Measurements from ENCODE around the gene SMNDC1.
A peak's percentile ranks its signal among the peaks of the same experiment; 100 is the strongest.
"Not testable (repeated sequence)": the region's sequence is repeated elsewhere in the genome, so short reads cannot be mapped to it uniquely, and the experiment has no call there.

Gene SMNDC1

GRCh38 chr10:110337906-110338305, 33.2 kb upstream of the SMNDC1 start:
- no peak for TF ChIP-seq CTCF (IDR thresholded peaks at IDR 0.05; ENCODE audit: low read depth, low read length)
- DNase-seq (ENCODE audit: extremely low read depth, low read depth), result no peak

- TF ChIP-seq CTCF (IDR thresholded peaks at IDR 0.05; ENCODE audit: low read depth, low read length), result no peak
- DNase-seq (ENCODE audit: extremely low read depth, low read depth), result no peak
These were observed 32.7 kb upstream of the SMNDC1 start for GRCh38 chr10:110337401-110337800.

DNA sequence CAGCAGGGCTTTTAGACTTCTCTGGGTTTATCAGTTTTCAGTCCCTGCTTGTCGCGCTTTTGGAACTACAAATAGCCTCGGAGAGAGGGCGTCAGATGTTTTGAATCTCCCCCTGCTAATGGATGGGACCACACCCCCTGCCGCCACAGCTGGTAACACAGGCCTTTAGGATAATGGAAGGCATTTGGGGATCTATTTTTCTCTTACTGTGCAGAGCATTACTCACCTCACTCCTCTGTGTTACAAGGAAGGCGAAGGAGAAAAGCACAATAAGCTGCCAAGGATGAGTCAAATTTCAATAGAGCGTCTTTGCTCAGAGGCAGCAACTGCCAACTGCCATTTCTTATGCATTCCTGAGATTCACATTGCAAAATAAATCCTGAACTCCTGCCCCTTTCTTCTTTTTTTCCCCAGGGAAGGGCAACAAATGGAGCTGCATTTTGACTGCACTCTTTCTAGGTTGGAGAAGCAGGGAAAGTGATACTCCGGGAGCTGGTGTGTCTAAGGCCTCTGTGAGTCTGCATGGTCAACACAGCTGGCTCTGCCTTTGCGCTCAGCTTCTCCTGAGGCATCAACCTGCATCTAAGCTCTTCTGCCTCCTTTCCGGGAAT, 31.5 kb upstream of the SMNDC1 start:
- peak; percentile 88 for DNase-seq (ENCODE audit: extremely low read depth, low read depth)

DNA sequence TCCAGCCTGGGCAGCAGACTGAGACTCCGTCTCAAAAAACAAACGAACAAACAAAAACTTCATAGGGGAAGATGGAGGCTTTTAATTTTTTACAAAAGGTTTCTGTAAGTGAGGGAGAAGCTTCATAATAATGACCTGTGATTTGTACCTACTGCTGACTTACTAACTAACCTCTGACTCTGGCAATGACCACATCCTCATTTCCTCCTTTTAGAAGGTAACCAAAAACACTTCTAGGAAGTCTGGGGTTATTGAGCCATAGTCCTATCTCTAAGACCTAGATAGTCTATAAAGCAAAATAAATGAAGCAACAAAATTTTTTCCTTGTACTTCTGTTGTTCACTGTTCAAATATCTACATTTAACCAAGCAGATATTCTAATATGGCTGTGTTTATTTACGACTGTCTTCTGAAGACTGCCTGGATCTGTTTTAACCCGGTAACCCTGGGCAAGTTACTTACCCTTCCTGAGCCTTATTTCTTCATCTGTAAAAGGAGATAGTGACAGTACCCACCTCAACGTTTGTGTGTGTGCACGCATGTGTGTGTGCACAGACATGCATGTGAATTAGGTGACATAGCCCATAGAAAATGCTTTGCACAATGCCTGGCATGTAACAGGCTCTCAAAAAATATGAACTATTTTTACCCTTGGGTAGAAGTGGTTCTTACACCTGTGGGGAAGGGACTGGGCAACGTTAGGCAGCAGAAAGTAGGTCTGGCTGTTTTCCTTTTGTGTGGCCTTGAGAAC, 30.8 kb upstream of the SMNDC1 start:
- no peak for TF ChIP-seq CTCF (IDR thresholded peaks at IDR 0.05; ENCODE audit: low read depth, low read length)
- DNase-seq (ENCODE audit: extremely low read depth, low read depth), result no peak

More for the DNA sequence above, 31.5 kb upstream of the SMNDC1 start:
- peak; percentile 11 for TF ChIP-seq CTCF (IDR thresholded peaks at IDR 0.05; ENCODE audit: low read depth, low read length)

DNA sequence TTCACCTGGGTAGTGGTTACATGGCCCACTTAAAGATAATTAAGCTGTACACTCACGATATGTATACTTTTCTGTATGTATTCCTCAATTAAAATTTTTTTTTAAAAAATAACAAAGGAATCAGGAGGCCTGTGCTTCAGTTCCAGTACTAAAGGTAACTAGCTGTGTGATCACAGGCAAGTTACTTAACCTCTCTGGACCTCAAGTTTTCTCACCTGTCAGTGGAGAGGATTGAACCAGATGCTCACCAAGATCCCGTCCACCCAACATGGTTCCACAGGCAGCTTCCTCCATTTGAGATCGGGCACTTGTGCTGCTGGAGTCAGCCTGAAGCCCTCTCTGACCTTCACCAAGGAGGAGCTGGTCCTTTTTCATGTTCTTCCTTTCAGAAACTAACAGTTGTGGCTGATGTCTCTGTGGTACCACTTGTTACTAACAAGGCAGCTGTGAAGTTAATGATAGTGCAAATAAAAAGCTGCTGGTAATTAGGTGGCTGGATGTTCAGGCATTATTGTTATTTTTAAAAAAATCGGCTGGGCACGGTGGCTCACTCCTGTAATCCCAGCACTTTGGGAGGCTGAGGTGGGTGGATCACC, 29.4 kb upstream of the SMNDC1 start:
- no peak for DNase-seq (ENCODE audit: extremely low read depth, low read depth)
- no peak for TF ChIP-seq CTCF (IDR thresholded peaks at IDR 0.05; ENCODE audit: low read depth, low read length)

DNA sequence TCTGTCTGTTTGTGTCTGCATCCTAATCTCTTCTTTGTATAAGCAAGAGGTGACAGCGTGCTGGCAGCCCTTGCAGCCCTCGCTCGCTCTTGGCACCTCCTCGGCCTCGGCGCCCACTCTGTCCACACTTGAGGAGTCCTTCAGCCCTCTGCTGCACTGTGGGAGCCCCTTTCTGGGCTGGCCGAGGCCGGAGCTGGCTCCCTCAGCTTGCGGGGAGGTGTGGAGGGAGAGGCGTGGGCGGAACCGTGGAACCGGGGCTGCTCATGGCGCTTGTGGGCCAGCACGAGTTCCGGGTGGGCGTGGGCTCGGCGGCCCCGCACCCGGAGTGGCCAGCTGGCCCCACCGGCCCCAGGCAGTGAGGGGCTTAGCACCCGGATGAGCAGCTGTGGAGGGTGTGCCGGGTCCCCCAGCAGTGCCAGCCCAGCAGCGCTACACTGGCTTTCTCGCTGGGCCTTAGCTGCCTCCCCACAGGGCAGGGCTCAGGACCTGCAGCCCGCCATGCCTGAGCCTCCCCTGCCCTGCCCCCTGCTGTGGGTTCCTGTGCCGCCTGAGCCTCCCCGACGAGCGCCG, 26.6 kb upstream of the SMNDC1 start:
- not testable (repeated sequence) for DNase-seq (ENCODE audit: extremely low read depth, low read depth)

DNA sequence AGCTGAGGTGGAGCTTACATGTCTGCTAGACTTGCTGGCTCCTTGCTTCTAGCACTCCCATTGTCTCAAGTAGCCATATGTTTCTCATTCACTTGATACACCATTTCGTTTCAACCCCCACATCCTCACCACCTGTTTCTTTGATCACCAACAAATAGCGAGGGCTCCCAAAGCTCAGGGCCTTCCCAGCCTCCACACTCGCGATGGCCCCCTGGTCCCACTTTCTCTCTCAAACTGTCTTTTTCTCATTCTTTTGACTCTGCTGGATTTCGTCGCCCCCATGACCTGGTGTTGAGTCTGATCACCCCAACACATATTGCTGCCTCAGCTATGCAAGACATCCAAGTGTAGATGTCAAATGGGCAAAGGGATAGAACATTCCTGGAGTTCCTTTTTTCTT, 26.0 kb upstream of the SMNDC1 start:
- no peak for DNase-seq (ENCODE audit: extremely low read depth, low read depth)
- TF ChIP-seq CTCF (IDR thresholded peaks at IDR 0.05; ENCODE audit: low read depth, low read length), result no peak

Measured in AG09319 (cell line).